GM19468 (cell line): Measurements from ENCODE around the gene NFE2L2.
"Not testable (repeated sequence)": the region's sequence is repeated elsewhere in the genome, so short reads cannot be mapped to it uniquely, and the experiment has no call there.

Experiments used
- ATAC-seq: cut with Tn5 transposase; IDR thresholded peaks from one replicate; pipeline ENCODE4 v1.9.1; 2021; ENCODE audit warnings: mild to moderate bottlenecking, moderate library complexity, moderate number of reproducible peaks; ENCODE audit not compliant: unreplicated experiment; ENCODE audit errors: extremely low read depth

The NFE2L2 gene

DNA sequence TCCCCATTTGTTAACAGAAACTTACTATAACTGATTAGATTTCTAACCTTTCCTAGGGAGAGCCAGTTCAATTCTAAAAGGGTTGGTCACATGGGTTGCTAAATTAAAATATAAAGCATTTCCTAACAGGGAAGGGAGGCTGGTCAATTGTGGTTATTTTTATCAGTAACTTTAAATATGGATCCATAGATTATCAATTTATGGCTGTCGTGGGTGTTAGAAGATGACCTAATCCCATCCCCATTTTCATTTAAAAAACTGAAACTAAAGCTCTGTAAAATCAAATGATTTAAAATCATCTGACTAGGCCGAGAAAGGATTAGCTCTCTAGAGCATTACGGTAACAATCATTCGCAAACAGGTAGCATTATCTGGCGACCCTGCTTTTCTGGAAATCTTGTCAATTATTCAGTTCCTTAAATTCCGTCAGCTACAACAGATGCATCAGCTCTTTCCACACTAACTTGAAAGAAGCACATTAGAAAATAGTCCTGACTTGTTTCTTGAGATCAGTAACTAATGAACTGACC, 52.9 kb downstream of the NFE2L2 start:
- no peak for ATAC-seq

DNA sequence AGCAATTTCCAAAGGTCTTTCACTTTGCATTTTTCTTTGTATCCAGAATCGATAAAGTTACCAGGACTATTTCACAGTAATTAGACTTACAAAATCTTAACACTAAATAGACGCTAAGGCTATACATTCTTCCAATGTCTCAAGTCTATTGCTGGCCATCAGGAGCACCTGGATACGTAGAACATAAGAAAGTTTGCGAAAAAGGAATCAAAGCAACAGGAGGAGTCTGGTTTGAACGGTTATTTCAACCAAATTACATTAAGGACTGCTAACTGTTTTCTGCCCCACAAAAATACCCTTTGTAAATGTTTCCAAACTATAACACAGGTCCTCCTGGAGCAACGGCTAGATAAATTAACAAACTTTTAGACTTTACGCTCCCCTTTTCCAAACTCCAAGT, 53.4 kb downstream of the NFE2L2 start:
- no peak for ATAC-seq

DNA sequence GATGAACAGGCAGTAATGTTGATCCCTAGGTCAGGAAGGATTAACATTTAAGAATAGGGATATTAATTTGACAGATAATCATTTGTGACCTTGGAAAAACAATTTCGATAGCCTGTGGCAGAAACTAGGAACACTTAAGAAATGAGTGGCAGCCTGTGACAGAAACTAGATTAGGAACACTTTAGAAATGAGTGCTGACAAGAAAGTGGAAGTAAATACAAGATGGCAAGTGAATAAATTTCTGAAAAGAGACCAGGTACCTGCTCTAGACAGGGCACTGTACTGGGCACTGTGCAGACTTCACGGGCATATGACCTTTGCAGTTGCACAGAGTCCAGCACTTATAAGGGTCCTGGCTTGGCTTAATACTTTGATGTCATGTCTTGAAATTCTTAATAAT, 57.4 kb downstream of the NFE2L2 start:
- peak; percentile 41 for ATAC-seq

DNA sequence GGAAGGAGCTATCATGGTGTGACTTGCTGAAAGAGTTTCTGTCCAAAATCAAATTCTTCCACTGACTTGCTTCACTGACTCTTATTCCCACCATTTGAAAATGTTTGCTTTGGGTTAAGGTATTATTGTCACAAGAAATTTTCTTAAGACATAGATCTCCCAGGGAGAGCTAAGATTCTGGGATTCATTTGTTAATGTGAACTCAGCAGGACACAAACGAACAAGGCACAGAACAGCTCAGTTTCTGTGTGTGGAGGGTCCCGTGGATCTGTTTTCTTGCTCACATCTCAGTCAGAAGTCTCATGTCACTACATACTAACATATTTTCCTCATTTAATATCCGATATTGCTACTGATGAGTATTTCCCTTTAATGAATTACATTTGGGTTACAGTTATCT, 60.1 kb downstream of the NFE2L2 start:
- no peak for ATAC-seq

DNA sequence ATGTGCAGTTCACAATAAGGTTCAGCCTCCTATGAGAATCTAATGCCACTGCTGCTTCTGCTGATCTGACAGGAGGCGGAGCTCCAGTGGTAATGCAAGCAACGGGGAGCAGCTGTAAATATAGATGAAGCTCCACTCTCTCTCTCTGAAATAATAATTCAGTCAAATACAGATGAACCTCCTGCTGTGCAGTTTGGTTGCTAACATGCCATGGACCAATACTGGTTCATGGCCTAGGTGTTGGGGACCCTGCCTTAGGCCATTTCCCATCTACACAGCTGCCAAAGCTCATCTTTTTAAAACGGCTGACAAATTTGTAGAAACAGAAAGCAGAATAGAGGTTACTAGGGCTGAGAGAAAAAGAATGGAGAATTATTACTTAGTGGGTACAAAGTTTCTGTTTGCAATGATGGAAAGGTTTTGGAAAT, 62.6 kb downstream of the NFE2L2 start:
- ATAC-seq: no peak

DNA sequence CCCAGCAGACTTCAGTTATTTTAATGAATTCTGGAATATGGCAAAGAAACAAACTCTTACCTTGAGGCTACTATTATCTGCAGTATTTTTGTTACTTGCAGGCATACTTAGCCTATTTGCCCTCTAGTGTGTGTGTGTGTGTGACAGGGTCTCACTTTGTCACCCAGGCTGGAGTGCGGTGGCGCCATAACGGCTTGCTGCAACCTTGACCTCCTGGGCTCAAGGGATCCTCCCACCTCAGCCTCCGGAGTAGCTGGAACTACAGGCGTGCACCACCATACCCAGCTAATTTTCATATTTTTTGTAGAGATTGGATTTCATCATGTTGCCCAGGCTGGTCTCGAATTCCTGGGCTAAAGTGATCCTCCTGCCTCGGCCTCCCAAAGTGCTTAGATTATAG, 64.1 kb downstream of the NFE2L2 start:
- ATAC-seq: not testable (repeated sequence)

DNA sequence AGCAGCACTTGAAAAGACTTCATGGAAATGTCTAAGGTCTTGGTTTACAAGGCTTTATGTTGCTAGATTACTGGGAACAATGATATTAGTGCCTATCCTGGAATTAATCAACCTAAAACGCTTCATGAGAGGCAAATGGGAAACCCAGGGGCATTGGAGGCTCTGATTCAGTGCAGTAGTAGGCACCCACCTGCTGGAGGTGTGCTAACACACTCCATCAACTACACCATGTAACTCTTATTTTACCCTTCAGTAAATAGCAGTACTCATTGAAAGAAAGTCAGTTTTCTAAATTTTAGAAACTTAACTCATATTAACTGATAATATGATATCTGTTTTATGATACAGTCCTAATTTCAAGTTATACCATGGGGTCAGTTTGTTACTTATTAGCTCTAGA, 69.3 kb downstream of the NFE2L2 start:
- no peak for ATAC-seq

DNA sequence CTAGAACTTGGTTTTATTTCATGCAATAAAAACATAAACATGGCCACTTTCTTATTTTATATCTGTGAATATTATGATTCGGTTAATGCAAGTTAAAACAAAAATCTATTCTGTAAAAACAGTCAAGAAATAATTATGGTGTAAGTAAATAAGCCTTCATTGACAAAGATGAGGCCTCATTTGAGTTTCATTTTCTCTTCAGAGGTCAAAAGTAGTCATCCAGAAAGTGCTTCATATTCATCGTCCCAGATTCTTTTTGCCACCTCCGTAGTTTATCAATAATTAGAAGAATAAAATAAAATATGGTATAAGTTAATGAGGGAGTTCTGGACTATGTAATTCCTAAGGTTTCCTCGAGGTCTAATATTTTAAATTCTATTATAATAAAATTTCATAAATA, 71.3 kb downstream of the NFE2L2 start:
- no peak for ATAC-seq

DNA sequence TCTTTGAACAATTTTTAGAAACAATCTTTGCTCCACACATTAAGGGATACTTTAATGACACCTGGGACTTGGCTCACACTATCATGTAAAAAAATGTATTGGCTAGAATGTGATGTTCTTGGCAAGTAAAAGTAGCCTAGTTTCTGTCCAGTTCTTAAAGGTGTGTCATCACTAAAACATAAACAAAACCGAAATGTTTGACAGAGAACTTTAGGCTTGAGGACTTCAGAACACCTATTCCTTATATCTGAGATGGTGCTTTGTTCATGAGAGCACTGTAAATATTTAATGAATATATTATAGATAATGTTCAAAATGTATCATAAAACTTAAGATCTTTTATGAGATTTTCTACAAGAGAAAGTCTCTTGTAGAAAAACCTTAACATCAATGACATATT, 71.7 kb downstream of the NFE2L2 start:
- ATAC-seq: no peak

DNA sequence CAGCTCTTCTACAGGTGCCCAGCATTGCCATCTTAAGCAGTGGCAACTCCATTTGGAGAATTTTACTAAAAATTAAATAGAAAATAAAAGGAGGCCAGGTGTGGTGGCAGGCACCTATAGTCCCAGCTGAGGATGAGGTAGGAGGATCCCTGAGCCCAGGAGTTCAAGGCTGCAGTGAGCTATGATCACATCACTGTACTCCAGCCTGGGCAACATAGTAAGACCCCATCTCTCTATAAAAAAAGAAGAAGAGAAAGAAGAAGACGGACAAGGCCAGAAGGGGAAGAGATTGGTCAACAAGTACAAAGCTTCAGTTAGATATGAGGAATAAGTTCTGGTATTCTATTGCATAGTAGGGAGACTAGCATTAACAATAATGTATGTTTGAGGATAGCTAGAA, 73.6 kb downstream of the NFE2L2 start:
- no peak for ATAC-seq

DNA sequence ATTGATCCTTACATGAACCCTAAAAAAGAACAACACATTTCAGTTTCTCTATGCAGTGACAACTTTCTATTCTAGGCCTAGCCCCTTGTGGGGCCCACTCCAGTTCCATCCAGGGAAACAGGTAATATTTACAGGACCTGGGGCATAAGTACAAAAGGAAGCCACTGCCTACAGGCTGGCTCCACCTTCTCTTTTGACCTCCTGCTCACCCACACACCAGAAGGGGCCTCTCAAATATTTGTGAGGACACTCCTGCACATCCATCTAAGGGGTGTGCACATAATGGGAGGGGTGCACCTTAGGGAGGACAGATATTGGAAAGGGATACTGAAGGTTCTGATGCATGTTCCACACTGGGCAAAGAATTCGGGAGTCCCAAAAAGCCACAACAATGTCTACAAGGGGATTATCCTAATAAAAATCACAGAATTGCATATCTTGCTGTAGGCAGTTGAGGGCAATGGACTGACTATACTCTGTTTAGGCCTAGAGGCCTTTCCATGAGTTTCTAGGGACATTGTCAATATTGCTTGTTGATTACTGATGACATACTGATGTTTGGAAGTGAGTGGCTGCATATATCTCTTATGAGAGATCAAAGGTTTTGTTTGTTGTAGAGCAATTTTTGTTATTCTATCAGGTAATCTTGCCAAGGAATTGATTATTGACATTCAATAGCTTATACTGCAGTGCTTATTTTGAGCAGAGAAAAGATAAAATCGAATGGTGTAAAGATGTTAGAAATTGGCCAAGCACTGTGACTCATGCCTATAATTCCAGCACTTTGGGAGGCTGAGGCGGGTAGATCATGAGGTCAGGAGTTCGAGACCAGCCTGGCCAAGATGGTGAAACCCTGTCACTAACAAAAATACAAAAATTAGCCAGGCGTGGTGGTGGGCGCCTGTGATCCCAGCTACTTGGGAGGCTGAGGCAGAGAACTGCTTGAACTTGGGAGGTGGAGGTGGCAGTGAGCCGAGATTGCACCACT, 75.8 kb downstream of the NFE2L2 start:
- no peak for ATAC-seq

DNA sequence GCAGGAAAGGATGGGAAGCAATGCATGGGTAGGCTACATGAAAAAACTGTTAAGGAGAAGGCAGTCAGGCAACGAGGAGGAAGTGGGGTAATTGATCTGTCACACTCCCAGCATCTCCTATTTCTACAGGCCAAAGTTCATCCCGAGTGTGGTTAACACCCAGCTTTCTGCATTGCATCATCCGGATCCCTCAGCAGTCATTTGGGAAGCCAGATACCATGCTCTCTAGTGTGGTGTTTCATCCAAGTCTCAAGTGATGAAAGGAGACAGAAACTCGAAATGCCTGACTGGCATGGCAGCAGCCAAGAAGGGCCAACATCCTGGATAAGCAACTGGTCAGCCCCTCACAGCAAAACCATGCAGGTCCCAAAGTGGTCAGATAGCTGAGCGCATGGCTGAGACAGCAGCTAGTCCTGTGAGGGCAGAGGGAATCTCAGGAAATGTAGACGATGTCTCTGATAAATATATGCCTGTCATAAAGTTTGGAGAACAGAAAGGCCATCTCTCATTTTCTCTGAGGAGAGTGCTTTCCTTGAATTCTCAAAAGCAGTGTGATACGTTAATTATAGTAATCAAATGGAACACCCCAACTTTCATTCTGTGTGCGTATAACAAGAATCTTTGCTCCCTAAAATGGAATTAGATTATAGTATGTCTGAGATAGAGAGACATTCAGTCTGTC, 76.8 kb downstream of the NFE2L2 start:
- ATAC-seq: no peak

DNA sequence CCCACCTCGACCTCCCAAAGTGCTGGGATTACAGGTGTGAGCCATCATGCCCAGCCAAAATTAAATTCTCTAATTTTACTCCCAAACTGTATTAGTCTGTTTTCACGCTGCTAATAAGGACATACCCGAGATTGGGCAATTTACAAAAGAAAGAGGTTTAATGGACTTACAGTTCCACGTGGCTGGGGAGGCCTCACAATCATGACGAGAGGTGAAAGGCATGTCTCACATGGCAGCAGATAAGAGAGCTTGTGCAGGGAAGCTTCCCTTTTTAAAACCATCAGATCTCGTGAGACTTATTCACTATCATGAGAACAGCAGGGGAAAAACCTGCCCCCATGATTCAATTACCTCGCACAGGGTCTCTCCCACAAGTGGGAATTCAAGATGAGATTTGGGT, 78.5 kb downstream of the NFE2L2 start:
- ATAC-seq: not testable (repeated sequence)

DNA sequence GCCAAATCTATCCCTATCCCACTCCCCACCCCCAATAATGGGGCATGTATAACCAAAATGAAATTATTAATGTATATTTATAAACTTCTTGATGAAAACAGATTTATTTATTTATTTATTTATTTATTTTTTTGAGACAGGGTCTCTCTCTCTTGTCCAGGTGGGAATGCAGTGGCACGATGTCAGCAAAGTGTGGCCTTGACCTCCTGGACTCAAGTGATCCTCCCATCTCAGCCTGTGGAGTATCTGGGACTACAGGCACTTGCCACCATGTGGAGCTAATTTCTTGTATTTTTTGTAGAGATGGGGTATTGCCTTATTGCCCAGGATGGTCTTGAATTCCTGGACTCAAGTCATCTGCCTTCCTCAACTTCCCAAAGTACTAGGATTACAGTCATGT, 79.9 kb downstream of the NFE2L2 start:
- no peak for ATAC-seq

DNA sequence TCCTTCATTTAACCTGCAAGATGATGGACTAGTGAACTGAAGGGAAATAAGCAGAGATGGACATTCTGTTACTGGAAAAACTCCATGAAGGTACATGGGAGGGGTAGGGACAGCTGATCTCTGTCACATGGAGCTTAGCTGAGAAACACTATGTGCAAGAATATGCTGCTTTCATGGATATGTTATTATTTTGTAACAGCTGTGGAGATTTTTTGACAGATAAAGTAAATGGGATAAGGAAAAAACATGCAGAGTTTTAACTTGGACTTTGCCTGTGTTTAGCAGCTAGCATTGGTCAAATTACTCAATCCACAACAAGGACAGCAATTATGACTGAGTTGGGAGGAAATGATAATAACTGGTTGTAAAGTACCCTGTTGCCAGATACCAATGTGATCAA, 80.7 kb downstream of the NFE2L2 start:
- ATAC-seq: no peak
